Measurements from ENCODE around the gene ARHGAP22.
A peak's percentile ranks its signal among the peaks of the same experiment; 100 is the strongest.

The ARHGAP22 gene

DNA sequence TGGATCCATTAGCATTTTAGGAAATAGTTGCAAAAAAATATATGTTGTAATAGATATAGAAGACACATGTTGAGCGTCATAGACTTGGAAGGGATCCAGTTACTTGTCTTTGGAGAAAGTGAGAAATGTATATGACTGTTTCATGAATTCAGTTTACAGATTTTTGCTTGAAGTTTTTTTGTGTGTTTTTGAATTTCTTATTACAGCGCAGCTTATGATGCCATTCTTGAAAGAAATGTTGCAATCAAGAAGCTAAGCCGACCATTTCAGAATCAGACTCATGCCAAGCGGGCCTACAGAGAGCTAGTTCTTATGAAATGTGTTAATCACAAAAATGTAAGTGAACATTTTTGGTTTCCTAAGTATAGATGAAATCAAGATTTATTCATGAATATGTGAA lies 200.2 kb downstream of the ARHGAP22 start:
- DNase-seq (ENCODE audit: insufficient read length, low spot score) = no peak
- TF ChIP-seq, protein P1, sequence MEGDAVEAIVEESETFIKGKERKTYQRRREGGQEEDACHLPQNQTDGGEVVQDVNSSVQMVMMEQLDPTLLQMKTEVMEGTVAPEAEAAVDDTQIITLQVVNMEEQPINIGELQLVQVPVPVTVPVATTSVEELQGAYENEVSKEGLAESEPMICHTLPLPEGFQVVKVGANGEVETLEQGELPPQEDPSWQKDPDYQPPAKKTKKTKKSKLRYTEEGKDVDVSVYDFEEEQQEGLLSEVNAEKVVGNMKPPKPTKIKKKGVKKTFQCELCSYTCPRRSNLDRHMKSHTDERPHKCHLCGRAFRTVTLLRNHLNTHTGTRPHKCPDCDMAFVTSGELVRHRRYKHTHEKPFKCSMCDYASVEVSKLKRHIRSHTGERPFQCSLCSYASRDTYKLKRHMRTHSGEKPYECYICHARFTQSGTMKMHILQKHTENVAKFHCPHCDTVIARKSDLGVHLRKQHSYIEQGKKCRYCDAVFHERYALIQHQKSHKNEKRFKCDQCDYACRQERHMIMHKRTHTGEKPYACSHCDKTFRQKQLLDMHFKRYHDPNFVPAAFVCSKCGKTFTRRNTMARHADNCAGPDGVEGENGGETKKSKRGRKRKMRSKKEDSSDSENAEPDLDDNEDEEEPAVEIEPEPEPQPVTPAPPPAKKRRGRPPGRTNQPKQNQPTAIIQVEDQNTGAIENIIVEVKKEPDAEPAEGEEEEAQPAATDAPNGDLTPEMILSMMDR (IDR thresholded peaks at IDR 0.05; ENCODE audit: insufficient read depth, missing control alignments) = no peak
- no peak for FAIRE-seq

DNA sequence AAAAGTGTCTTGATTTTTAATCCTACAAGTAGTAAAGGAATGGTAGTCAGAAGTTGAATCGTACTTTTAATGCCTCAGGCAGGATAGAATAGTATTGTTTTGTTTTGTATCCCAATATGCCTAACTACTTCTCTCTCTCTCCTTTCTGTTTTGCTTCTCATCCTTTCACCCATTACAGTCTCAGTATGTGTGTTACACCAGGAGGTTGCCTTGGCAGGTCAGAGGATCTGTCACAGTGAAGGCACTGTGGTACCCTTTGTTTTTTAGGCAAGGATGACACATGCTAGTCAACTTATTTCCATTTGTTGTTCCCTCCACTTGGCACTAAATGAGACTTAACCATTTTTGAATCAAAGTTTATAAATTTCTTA lies 204.0 kb downstream of the ARHGAP22 start:
- TF ChIP-seq, protein P1 (IDR thresholded peaks at IDR 0.05; ENCODE audit: insufficient read depth, missing control alignments) = no peak
- FAIRE-seq (no peak), DNase-seq (ENCODE audit: insufficient read length, low spot score) (no peak)

DNA sequence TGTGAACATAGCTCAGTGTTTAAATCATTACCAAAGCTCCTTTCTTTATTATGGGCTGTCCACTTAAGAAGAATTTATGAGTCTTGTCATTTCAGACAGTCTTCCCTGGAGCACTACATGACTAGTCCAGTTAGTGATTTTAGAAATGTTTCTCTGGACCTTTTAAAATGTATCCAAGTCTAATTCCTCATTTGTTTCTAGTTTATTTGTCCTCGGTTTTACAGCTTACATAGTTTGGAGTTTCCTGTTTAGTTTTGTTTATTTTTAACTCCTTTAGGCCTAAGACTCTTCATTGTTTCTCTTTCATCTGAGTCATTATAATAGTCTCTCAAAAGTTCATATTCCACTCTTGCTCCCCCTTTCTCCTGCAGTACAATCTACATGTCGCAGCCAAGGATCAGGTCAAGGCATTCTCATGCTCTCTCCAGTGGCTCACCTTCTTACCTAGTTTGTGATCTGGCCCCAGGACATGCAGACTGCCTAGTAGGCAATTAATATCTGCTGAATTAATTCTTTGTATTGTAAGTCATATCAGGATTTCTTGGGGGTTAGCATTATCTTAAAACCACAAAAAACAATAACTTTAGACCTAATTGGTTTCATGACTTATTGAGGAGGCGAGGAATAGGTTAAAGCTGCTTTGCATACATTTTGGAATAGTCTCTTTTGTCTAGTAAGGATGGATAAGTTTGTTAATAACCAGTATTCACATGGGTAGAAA lies 204.6 kb downstream of the ARHGAP22 start:
- no peak for FAIRE-seq
- DNase-seq (ENCODE audit: insufficient read length, low spot score) = no peak
- TF ChIP-seq, protein P1 (IDR thresholded peaks at IDR 0.05; ENCODE audit: insufficient read depth, missing control alignments) = no peak

DNA sequence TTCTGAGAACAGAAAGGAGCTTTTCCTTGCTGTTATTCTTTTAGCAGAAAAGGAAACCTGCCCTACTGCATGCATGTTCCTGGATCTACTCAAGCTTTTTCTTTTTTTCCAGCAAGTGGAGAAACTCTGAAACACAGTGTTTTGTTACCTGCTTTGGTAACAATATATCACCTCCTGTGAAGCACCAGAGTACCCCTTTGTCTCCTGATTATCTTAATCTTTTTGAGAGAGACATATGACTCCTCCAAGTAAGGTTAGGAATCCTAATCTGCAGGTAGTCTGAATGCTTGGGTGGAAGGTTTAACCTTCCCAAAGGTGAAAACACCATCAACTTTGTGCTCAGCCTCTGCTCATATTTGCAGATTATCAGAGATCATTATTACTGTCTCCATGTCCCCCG lies 205.3 kb downstream of the ARHGAP22 start:
- no peak for FAIRE-seq
- DNase-seq (ENCODE audit: insufficient read length, low spot score) = no peak
- TF ChIP-seq, protein P1 (IDR thresholded peaks at IDR 0.05; ENCODE audit: insufficient read depth, missing control alignments) = no peak

DNA sequence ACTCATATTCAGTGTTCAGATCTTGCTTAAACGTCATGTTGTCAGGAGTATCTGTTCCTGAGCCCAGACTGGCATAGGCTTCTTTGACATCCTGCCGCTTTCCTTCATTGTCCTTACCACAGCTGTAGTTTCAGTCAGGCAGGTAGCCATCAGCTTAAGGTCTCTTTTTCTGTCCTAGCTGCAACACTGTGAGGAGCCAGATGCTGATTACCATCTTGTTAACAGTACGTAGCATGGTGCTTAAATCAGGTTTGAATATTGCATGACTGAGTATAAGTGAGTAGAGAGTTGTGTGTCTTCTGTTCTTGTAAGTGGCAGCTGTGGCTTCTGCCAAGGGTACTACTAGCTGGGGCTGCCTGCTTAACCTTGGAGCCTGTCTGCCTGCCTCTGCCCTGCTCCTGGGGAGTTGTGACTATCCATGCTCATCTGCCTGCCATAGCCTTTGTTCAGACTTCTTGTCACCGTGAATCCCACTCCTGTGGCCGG lies 205.8 kb downstream of the ARHGAP22 start:
- TF ChIP-seq, protein P1 (IDR thresholded peaks at IDR 0.05; ENCODE audit: insufficient read depth, missing control alignments) = no peak
- FAIRE-seq = peak; percentile 41
- DNase-seq (ENCODE audit: insufficient read length, low spot score) = no peak

DNA sequence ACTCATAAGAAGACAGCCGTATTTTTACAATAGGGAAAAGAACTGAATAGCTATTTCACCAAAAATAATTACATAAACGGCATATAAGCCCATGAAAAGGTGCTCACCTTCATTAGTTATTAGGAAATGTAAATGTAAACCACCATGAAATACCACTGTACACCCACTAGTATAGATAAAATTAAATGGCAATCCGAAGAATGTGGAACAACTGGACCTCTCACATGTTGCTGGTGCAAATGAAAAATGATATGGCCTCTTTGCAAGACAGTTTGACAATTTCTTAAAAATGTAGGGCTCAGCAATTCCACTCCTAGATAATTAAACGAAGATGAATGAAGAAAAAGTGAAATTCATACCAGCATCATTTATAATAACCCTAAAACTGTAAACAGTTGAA lies 206.6 kb downstream of the ARHGAP22 start:
- no peak for FAIRE-seq
- TF ChIP-seq, protein P1 (IDR thresholded peaks at IDR 0.05; ENCODE audit: insufficient read depth, missing control alignments) = no peak

More for the DNA sequence above, 206.6 kb downstream of the ARHGAP22 start:
- DNase-seq (ENCODE audit: insufficient read length, low spot score) = no peak

Measured in D721Med (cell line).